SIG-M5 (cell line): ENCODE results near the gene HRH1.

Experiments
- DNase-seq: peaks from one replicate; lab custom pipeline; 2025; lab: John Stamatoyannopoulos, UW

The HRH1 gene

GRCh38 chr3:11282250-11283138, 128.2 kb downstream of the HRH1 start:
- DNase-seq = no peak

- no peak for DNase-seq
These were observed 128.8 kb downstream of the HRH1 start for GRCh38 chr3:11283139-11283475.

- no peak for DNase-seq
These were observed 129.7 kb downstream of the HRH1 start for GRCh38 chr3:11284011-11284410.

- no peak for DNase-seq
These were observed 131.2 kb downstream of the HRH1 start for GRCh38 chr3:11285471-11285870.

GRCh38 chr3:11287404-11287803, 133.1 kb downstream of the HRH1 start:
- DNase-seq = no peak

GRCh38 chr3:11288021-11288491, 133.8 kb downstream of the HRH1 start:
- DNase-seq = no peak

GRCh38 chr3:11288786-11289637, 134.7 kb downstream of the HRH1 start:
- DNase-seq = peak; percentile 96

- no peak for DNase-seq
These were observed 135.6 kb downstream of the HRH1 start for GRCh38 chr3:11289864-11290263.

- DNase-seq = no peak
These were observed 136.7 kb downstream of the HRH1 start for GRCh38 chr3:11290743-11291680.

GRCh38 chr3:11291808-11292207, 137.5 kb downstream of the HRH1 start:
- DNase-seq = no peak

- no peak for DNase-seq
These were observed 142.8 kb downstream of the HRH1 start for GRCh38 chr3:11297126-11297525.

GRCh38 chr3:11300970-11301369, 146.7 kb downstream of the HRH1 start:
- no peak for DNase-seq

GRCh38 chr3:11302444-11302843, 148.2 kb downstream of the HRH1 start:
- no peak for DNase-seq

GRCh38 chr3:11304175-11304574, 149.9 kb downstream of the HRH1 start:
- DNase-seq = no peak

GRCh38 chr3:11305509-11305908, 151.2 kb downstream of the HRH1 start:
- DNase-seq = no peak

GRCh38 chr3:11306817-11307589, 152.7 kb downstream of the HRH1 start:
- no peak for DNase-seq

GRCh38 chr3:11307830-11308432, 153.6 kb downstream of the HRH1 start:
- DNase-seq = no peak

GRCh38 chr3:11310258-11310657, 156.0 kb downstream of the HRH1 start:
- no peak for DNase-seq

- no peak for DNase-seq
These were observed 157.9 kb downstream of the HRH1 start for GRCh38 chr3:11312166-11312565.
